Measurements from ENCODE around the gene AFAP1. TPM values are rescaled to one million over a fixed set of nuclear protein-coding genes. Genes with fewer than 3 reads are reported as not detected.
A peak's percentile ranks its signal among the peaks of the same experiment; 100 is the strongest.

Gene AFAP1
- total RNA-seq, 2 donors from 2014 or later = 18.2 to 22.5 TPM

- H3K27me3 ChIP-seq (ENCODE audit: control insufficient read depth, insufficient read depth, low read length, poor library complexity, severe bottlenecking) = no peaks in the 10 kb centered on the region
- Mint-ChIP-seq H3K4me3 (no peak overlapping the region), H3K4me1 (peaks cover 18% of the 10 kb centered on the region), H3K27ac (peak overlapping the region; percentile 29), H3K9me3 (no peaks in the 10 kb centered on the region), H3K27me3 (ENCODE audit: insufficient read depth) (no peaks in the 10 kb centered on the region), H3K36me3 (ENCODE audit: low read depth) (peaks cover 31% of the 10 kb centered on the region)
- H3K4me1 ChIP-seq (ENCODE audit: control insufficient read depth, insufficient read depth, low read length) = peaks cover 7% of the 10 kb centered on the region
- H3K9me3 ChIP-seq (ENCODE audit: control insufficient read depth, low read length) = no peaks in the 10 kb centered on the region
- TF ChIP-seq, protein P1, sequence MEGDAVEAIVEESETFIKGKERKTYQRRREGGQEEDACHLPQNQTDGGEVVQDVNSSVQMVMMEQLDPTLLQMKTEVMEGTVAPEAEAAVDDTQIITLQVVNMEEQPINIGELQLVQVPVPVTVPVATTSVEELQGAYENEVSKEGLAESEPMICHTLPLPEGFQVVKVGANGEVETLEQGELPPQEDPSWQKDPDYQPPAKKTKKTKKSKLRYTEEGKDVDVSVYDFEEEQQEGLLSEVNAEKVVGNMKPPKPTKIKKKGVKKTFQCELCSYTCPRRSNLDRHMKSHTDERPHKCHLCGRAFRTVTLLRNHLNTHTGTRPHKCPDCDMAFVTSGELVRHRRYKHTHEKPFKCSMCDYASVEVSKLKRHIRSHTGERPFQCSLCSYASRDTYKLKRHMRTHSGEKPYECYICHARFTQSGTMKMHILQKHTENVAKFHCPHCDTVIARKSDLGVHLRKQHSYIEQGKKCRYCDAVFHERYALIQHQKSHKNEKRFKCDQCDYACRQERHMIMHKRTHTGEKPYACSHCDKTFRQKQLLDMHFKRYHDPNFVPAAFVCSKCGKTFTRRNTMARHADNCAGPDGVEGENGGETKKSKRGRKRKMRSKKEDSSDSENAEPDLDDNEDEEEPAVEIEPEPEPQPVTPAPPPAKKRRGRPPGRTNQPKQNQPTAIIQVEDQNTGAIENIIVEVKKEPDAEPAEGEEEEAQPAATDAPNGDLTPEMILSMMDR (conservative IDR thresholded peaks at IDR 0.05) = no peak
- 97% methylated on average over 4 of the region's 4 CpGs; no CpG with 5 or more reads in 1 of the 2 experiments for WGBS, 2 experiments (ENCODE audit: insufficient coverage in 1 of 2, insufficient read length in 1 of 2)
- no peak for DNase-seq
- no peak overlapping the region for H3K4me3 ChIP-seq (ENCODE audit: low read length)
- no peak overlapping the region for H3K27ac ChIP-seq (ENCODE audit: low read depth, low read length)
- no peak overlapping the region for H3K9ac ChIP-seq (ENCODE audit: extremely low read depth, low read length, poor library complexity, severe bottlenecking)
- H3K36me3 ChIP-seq (ENCODE audit: control insufficient read depth, insufficient read depth, low read length) = peaks cover 49% of the 10 kb centered on the region
Measured at GRCh38 chr4:7822877-7823276, 116.8 kb downstream of the AFAP1 start.

- no peaks in the 10 kb centered on the region for H3K27me3 ChIP-seq (ENCODE audit: control insufficient read depth, insufficient read depth, low read length, poor library complexity, severe bottlenecking)
- H3K4me3 ChIP-seq (ENCODE audit: low read length) = no peak overlapping the region
- H3K27ac ChIP-seq (ENCODE audit: low read depth, low read length) = no peak overlapping the region
- H3K9me3 ChIP-seq (ENCODE audit: control insufficient read depth, low read length) = no peaks in the 10 kb centered on the region
- Mint-ChIP-seq H3K27me3 (ENCODE audit: insufficient read depth) (no peaks in the 10 kb centered on the region), H3K4me3 (no peak overlapping the region), H3K36me3 (ENCODE audit: low read depth) (peaks cover 30% of the 10 kb centered on the region), H3K9me3 (no peaks in the 10 kb centered on the region), H3K4me1 (peaks cover 18% of the 10 kb centered on the region), H3K27ac (no peak overlapping the region)
- peaks cover 50% of the 10 kb centered on the region for H3K36me3 ChIP-seq (ENCODE audit: control insufficient read depth, insufficient read depth, low read length)
- H3K9ac ChIP-seq (ENCODE audit: extremely low read depth, low read length, poor library complexity, severe bottlenecking) = no peak overlapping the region
- peaks cover 7% of the 10 kb centered on the region for H3K4me1 ChIP-seq (ENCODE audit: control insufficient read depth, insufficient read depth, low read length)
- 86 to 91% methylated on average over 4 to 5 of the region's 6 CpGs for WGBS, 2 experiments (ENCODE audit: insufficient coverage in 1 of 2, insufficient read length in 1 of 2)
- TF ChIP-seq, protein P1 (conservative IDR thresholded peaks at IDR 0.05) = no peak
- DNase-seq = no peak
Measured at GRCh38 chr4:7822137-7822505, 117.5 kb downstream of the AFAP1 start.

DNA sequence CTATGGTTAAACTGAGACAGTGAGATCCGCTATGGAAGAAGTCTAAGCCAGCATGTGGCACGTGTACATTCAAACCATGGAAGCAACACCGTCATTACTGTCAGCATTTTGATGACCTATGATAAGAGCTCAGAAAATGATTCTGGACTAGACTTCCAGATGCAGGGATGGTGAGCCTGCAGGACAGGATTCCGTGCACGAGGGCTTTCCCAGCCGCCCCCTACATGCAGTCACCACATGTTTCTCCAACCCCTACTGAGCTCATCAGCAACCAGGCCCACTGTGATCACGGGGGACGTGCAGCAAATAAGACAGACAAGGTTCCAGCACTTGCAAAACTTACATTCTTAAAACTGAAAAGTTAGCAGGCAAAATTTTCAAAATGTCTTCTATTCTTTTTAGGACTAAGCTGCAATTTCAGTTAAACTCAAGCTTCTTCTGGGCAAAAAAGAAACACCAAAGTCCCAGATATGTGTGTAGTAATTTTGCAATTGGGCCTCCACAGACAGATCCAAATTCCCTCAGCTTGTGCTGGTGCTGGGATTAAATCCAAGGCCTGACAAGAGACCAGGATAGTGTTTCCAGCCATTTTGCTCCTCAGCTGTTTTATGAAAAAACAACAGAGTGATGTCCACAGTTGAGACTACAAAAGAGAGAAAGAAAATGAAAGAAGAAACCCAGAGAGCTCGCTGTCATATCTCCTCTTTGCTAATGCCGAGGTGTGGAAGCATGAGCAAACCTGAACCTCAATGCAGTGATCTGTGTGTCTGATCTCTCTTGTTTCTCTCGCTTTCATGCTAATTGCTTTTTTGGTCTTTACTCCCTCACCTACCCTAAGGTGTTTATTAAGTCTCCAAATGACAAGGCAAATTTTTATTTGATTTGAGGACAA lies 118.2 kb downstream of the AFAP1 start:
- WGBS, 2 experiments (ENCODE audit: insufficient coverage in 1 of 2, insufficient read length in 1 of 2) = 90 to 93% methylated on average over 7 to 11 of the region's 11 CpGs
- Histone ChIP-seq H3K36me3 (ENCODE audit: control insufficient read depth, insufficient read depth, low read length) (peaks cover 50% of the 10 kb centered on the region), H3K9me3 (ENCODE audit: control insufficient read depth, low read length) (no peaks in the 10 kb centered on the region), H3K9ac (ENCODE audit: extremely low read depth, low read length, poor library complexity, severe bottlenecking) (no peak overlapping the region), H3K4me1 (ENCODE audit: control insufficient read depth, insufficient read depth, low read length) (peaks cover 7% of the 10 kb centered on the region), H3K27me3 (ENCODE audit: control insufficient read depth, insufficient read depth, low read length, poor library complexity, severe bottlenecking) (no peaks in the 10 kb centered on the region), H3K4me3 (ENCODE audit: low read length) (no peak overlapping the region), H3K27ac (ENCODE audit: low read depth, low read length) (no peak overlapping the region)
- DNase-seq = no peak
- Mint-ChIP-seq H3K27ac (no peak overlapping the region), H3K27me3 (ENCODE audit: insufficient read depth) (no peaks in the 10 kb centered on the region), H3K4me3 (no peak overlapping the region), H3K36me3 (ENCODE audit: low read depth) (peaks cover 28% of the 10 kb centered on the region), H3K9me3 (no peaks in the 10 kb centered on the region), H3K4me1 (peaks cover 18% of the 10 kb centered on the region)
- TF ChIP-seq, protein P1 (conservative IDR thresholded peaks at IDR 0.05) = no peak
